ENCODE results near the gene DCT.

Gene DCT

DNA sequence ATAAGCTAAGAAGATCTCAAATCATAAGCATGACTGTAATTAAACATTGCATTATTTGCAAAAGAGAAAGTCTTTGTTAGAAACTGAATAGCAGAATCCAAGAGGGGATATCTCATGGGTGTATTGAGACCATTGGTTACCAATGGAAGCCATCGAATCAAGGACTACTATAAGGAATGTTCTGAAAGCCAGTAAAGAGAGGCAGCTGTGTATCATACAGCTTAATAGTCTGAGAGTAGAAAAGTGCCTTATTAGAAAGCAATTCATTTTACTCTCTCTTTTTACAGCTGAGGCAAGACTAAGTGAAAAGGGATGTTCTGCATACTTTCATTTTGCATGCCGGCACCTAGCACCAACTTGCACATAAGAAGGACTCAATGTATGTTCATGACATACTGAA is 7.6 kb upstream of the DCT start:
- peaks cover 2% of the 10 kb centered on the region for H3K36me3 Mint-ChIP-seq (ENCODE audit: insufficient read depth)
- H3K4me1 Mint-ChIP-seq = no peaks in the 10 kb centered on the region
- DNase-seq (ENCODE audit: low spot score in 2 of 2) (no peak), ATAC-seq (replicated peaks; ENCODE audit: extremely low read depth, poor library complexity, severe bottlenecking) (no peak)
- H3K9me3 Mint-ChIP-seq = no peaks in the 10 kb centered on the region
- H3K27me3 Mint-ChIP-seq = peaks cover 32% of the 10 kb centered on the region
- H3K4me3 Mint-ChIP-seq = no peak overlapping the region
- H3K27ac Mint-ChIP-seq (ENCODE audit: low read depth) = no peak overlapping the region

- DNase-seq (ENCODE audit: low spot score in 2 of 2) (no peak), ATAC-seq (replicated peaks; ENCODE audit: extremely low read depth, poor library complexity, severe bottlenecking) (no peak)
- peaks cover 41% of the 10 kb centered on the region for H3K27me3 Mint-ChIP-seq
- H3K4me3 Mint-ChIP-seq = no peak overlapping the region
- H3K27ac Mint-ChIP-seq (ENCODE audit: low read depth) = no peak overlapping the region
- H3K36me3 Mint-ChIP-seq (ENCODE audit: insufficient read depth) = peaks cover 2% of the 10 kb centered on the region
- no peaks in the 10 kb centered on the region for H3K4me1 Mint-ChIP-seq
- H3K9me3 Mint-ChIP-seq = no peaks in the 10 kb centered on the region
These were observed 4.5 kb upstream of the DCT start for GRCh38 chr13:94483970-94484369.

- ATAC-seq (replicated peaks; ENCODE audit: extremely low read depth, poor library complexity, severe bottlenecking) = no peak
- H3K27ac Mint-ChIP-seq (ENCODE audit: low read depth) = no peak overlapping the region
- H3K4me3 Mint-ChIP-seq = no peak overlapping the region
- peaks cover 40% of the 10 kb centered on the region for H3K27me3 Mint-ChIP-seq
- DNase-seq (ENCODE audit: low spot score in 2 of 2) = no peak
- no peaks in the 10 kb centered on the region for H3K4me1 Mint-ChIP-seq
- peaks cover 2% of the 10 kb centered on the region for H3K36me3 Mint-ChIP-seq (ENCODE audit: insufficient read depth)
- no peaks in the 10 kb centered on the region for H3K9me3 Mint-ChIP-seq
These were observed 2.5 kb upstream of the DCT start for GRCh38 chr13:94481941-94482340.

DNA sequence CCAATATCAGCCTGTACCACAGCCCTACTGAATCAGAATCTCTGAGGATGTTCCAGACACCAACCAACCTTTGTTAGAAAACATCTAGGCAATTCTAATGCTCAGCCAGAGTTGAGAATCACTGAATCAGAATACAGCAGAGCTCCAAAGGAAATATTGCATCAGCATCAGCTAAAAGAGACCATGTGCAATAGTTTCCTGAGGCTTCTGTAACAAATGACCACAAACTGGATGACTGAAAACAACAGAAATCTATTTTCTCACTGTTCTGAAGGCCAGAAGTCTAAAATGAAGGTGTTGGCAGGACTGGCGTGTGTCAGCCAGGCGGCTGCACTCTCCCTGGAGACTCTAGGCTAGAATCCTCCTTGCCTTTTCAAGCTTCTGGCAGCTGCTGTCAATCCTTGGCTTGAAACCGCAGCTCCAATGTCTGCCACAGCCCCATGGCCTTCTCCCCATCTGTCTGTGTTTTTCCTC is 1.2 kb upstream of the DCT start:
- Mint-ChIP-seq H3K27me3 (peaks cover 36% of the 10 kb centered on the region), H3K4me1 (no peaks in the 10 kb centered on the region), H3K27ac (ENCODE audit: low read depth) (no peak overlapping the region), H3K36me3 (ENCODE audit: insufficient read depth) (peaks cover 2% of the 10 kb centered on the region), H3K4me3 (no peak overlapping the region), H3K9me3 (no peaks in the 10 kb centered on the region)
- ATAC-seq (replicated peaks; ENCODE audit: extremely low read depth, poor library complexity, severe bottlenecking) (no peak), DNase-seq (ENCODE audit: low spot score in 2 of 2) (no peak)

GRCh38 chr13:94478913-94479312 is 569 bp downstream of the DCT start:
- no peaks in the 10 kb centered on the region for H3K36me3 Mint-ChIP-seq (ENCODE audit: insufficient read depth)
- peaks cover 37% of the 10 kb centered on the region for H3K27me3 Mint-ChIP-seq
- no peak overlapping the region for H3K4me3 Mint-ChIP-seq
- no peak overlapping the region for H3K27ac Mint-ChIP-seq (ENCODE audit: low read depth)
- ATAC-seq (replicated peaks; ENCODE audit: extremely low read depth, poor library complexity, severe bottlenecking) (no peak), DNase-seq (ENCODE audit: low spot score in 2 of 2) (no peak)
- H3K9me3 Mint-ChIP-seq = no peaks in the 10 kb centered on the region
- no peaks in the 10 kb centered on the region for H3K4me1 Mint-ChIP-seq

DNA sequence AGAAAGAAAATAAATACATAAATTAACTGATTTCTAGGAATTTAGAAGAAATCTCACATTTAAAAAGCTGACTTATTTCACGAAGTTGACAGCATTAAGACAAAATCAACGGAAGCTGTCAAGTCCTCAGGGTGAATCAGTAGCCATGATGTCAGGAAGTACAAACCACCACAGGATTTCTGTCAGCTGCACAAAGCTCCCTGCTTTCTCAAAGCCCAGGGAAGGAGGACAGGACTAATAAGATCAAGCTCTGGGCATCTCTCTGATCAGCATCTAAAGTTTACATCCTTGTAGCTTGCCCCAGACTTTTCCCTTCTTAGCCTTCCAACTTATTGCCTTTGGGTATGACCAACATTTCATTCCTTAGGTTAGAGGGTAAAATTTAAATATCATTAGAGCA is 9.4 kb downstream of the DCT start:
- H3K27ac Mint-ChIP-seq (ENCODE audit: low read depth) = no peak overlapping the region
- no peaks in the 10 kb centered on the region for H3K4me1 Mint-ChIP-seq

DNA sequence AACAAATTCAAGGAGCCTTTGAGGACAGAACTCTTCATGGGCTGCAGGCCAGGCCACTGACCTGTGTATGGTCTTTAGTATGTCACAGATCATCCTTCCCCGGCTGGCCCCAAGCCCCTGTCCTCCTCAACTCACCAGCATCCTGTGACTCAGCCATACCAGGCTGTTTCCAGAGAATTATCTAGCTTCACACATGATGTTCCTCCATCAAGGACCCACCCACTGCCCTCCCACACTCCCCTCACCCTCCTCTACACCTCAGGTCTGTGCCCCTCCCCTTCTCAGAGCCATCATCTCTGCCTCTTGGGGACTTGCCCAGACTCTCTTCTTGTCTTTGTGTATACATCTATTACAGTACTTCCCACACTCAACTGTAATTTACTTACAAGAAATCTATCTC is 14.7 kb downstream of the DCT start:
- no peaks in the 10 kb centered on the region for H3K9me3 Mint-ChIP-seq
- H3K27me3 Mint-ChIP-seq = peaks cover 8% of the 10 kb centered on the region
- no peak for DNase-seq (ENCODE audit: low spot score in 2 of 2)

More for the DNA sequence above, 9.4 kb downstream of the DCT start:
- Mint-ChIP-seq H3K4me3 (no peak overlapping the region), H3K27me3 (peaks cover 13% of the 10 kb centered on the region), H3K36me3 (ENCODE audit: insufficient read depth) (no peaks in the 10 kb centered on the region), H3K9me3 (no peaks in the 10 kb centered on the region)
- ATAC-seq (replicated peaks; ENCODE audit: extremely low read depth, poor library complexity, severe bottlenecking) (no peak), DNase-seq (ENCODE audit: low spot score in 2 of 2) (no peak)

DNA sequence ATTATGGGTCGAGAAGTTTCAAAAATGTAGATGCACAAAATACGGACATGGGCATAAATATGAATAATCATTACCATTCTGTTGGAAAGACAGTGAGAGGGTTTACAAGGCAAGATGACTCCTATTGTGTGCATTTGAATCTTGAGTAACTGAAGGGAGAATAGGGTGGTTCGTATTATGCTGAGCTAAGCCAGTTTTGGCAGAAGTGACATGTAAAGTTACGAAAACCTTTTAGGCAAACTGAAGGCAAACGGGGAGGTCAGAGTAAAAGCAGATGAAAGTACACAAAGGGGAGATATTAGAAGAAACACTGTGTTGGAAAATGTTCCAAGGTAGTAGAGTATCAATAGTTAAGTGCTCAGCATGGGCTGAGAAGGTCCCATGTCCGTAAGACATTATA is 16.8 kb downstream of the DCT start:
- H3K27me3 Mint-ChIP-seq = no peaks in the 10 kb centered on the region
- no peaks in the 10 kb centered on the region for H3K4me1 Mint-ChIP-seq
- ATAC-seq (replicated peaks; ENCODE audit: extremely low read depth, poor library complexity, severe bottlenecking) (no peak), DNase-seq (ENCODE audit: low spot score in 2 of 2) (no peak)
- no peak overlapping the region for H3K27ac Mint-ChIP-seq (ENCODE audit: low read depth)
- H3K9me3 Mint-ChIP-seq = no peaks in the 10 kb centered on the region
- no peaks in the 10 kb centered on the region for H3K36me3 Mint-ChIP-seq (ENCODE audit: insufficient read depth)
- no peak overlapping the region for H3K4me3 Mint-ChIP-seq

More for the DNA sequence above, 14.7 kb downstream of the DCT start:
- no peak for ATAC-seq (replicated peaks; ENCODE audit: extremely low read depth, poor library complexity, severe bottlenecking)
- Mint-ChIP-seq H3K36me3 (ENCODE audit: insufficient read depth) (no peaks in the 10 kb centered on the region), H3K27ac (ENCODE audit: low read depth) (no peak overlapping the region), H3K4me3 (no peak overlapping the region), H3K4me1 (no peaks in the 10 kb centered on the region)

GRCh38 chr13:94459116-94459515 is 20.4 kb downstream of the DCT start:
- H3K27ac Mint-ChIP-seq (ENCODE audit: low read depth) = no peak overlapping the region
- no peak overlapping the region for H3K4me3 Mint-ChIP-seq
- H3K27me3 Mint-ChIP-seq = peaks cover 6% of the 10 kb centered on the region
- ATAC-seq (replicated peaks; ENCODE audit: extremely low read depth, poor library complexity, severe bottlenecking) (no peak), DNase-seq (ENCODE audit: low spot score in 2 of 2) (no peak)
- H3K4me1 Mint-ChIP-seq = no peaks in the 10 kb centered on the region
- no peaks in the 10 kb centered on the region for H3K9me3 Mint-ChIP-seq
- no peaks in the 10 kb centered on the region for H3K36me3 Mint-ChIP-seq (ENCODE audit: insufficient read depth)

DNA sequence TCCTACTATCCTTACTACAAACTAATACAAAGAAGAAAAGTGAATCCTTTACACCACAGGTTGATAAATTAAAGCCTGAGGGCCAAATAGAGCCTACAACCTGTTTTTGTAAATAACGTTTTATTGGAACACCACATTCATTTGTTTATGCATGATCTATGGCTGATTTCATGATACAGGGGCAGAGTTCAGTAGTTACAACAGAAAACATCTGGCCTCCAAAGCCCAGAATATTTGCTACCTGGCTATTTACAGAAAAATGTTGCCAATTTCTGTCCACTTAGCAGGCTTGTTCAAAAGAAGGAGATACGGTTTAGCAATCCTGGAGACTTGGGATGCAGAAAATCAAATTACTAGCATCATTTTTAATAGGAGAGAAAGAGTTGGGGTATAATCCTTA is 24.1 kb downstream of the DCT start:
- Mint-ChIP-seq H3K4me3 (no peak overlapping the region), H3K4me1 (no peaks in the 10 kb centered on the region), H3K27ac (ENCODE audit: low read depth) (no peak overlapping the region), H3K27me3 (peaks cover 6% of the 10 kb centered on the region), H3K36me3 (ENCODE audit: insufficient read depth) (no peaks in the 10 kb centered on the region), H3K9me3 (no peaks in the 10 kb centered on the region)
- no peak for DNase-seq (ENCODE audit: low spot score in 2 of 2)
- ATAC-seq (replicated peaks; ENCODE audit: extremely low read depth, poor library complexity, severe bottlenecking) = no peak

DNA sequence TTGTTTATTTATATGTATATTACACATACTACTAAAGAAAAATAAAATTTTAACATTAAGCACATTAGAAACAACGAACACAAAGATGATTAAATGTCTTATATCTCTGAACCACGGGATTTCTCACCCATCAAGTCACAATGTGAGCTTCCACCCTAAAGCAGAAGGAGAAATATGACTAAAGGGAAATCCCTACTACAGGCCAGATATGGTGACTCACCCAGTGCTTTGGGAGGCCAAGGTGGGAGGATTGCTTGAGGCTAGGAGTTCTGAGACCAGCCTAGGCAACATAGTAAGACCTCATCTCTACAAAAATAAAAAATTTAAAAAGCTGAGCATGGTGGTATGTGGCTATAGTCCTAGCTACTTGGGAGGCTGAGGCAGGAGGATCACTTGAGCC is 24.6 kb downstream of the DCT start:
- Mint-ChIP-seq H3K4me3 (no peak overlapping the region), H3K27ac (ENCODE audit: low read depth) (no peak overlapping the region), H3K4me1 (no peaks in the 10 kb centered on the region), H3K9me3 (no peaks in the 10 kb centered on the region), H3K27me3 (peaks cover 6% of the 10 kb centered on the region), H3K36me3 (ENCODE audit: insufficient read depth) (no peaks in the 10 kb centered on the region)
- ATAC-seq (replicated peaks; ENCODE audit: extremely low read depth, poor library complexity, severe bottlenecking) = no peak
- no peak for DNase-seq (ENCODE audit: low spot score in 2 of 2)

DNA sequence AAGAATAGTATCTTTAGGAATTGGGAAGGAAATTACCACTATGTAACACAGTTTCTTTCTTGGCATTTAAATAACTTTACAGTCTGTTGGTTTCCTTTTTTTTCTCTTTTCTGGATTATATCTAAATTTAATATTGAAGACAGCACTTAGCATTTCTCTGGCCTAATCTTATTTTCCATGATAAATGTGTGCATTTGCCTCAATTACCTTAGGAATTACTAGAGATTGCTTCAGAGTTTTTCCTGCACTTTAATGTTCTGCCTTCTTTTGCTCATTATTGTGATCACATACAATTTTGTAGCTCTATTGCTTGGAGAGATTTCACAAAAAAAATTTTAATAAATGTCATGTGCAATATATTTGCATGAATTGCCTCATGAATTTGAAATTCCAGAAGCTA is 25.1 kb downstream of the DCT start:
- no peaks in the 10 kb centered on the region for H3K36me3 Mint-ChIP-seq (ENCODE audit: insufficient read depth)
- ATAC-seq (replicated peaks; ENCODE audit: extremely low read depth, poor library complexity, severe bottlenecking) (no peak), DNase-seq (ENCODE audit: low spot score in 2 of 2) (no peak)
- H3K27ac Mint-ChIP-seq (ENCODE audit: low read depth) = no peak overlapping the region
- H3K4me1 Mint-ChIP-seq = no peaks in the 10 kb centered on the region
- no peaks in the 10 kb centered on the region for H3K9me3 Mint-ChIP-seq
- peaks cover 6% of the 10 kb centered on the region for H3K27me3 Mint-ChIP-seq
- no peak overlapping the region for H3K4me3 Mint-ChIP-seq

GRCh38 chr13:94444826-94445225 is 34.7 kb downstream of the DCT start:
- H3K4me3 Mint-ChIP-seq = no peak overlapping the region
- H3K27me3 Mint-ChIP-seq = peaks cover 10% of the 10 kb centered on the region
- no peak overlapping the region for H3K27ac Mint-ChIP-seq (ENCODE audit: low read depth)
- no peak for DNase-seq (ENCODE audit: low spot score in 2 of 2)
- no peaks in the 10 kb centered on the region for H3K9me3 Mint-ChIP-seq
- no peak for ATAC-seq (replicated peaks; ENCODE audit: extremely low read depth, poor library complexity, severe bottlenecking)
- no peaks in the 10 kb centered on the region for H3K36me3 Mint-ChIP-seq (ENCODE audit: insufficient read depth)
- H3K4me1 Mint-ChIP-seq = no peaks in the 10 kb centered on the region

Data from central memory CD8-positive, alpha-beta T cell (primary cell).